ENCODE measurements around the gene CTDP1. TPM values are rescaled to one million over a fixed set of nuclear protein-coding genes. Genes with fewer than 3 reads are reported as not detected.

CTDP1 gene
- total RNA-seq, 1 donor from 2014 or later: 23.9 TPM

GRCh38 chr18:79740521-79741361 is 61.1 kb downstream of the CTDP1 start:
- Mint-ChIP-seq H3K27ac (no peak overlapping the region), H3K36me3 (ENCODE audit: insufficient read depth) (peaks cover 29% of the 10 kb centered on the region), H3K4me3 (ENCODE audit: low read depth) (no peak overlapping the region), H3K4me1 (ENCODE audit: low read depth) (no peaks in the 10 kb centered on the region), H3K27me3 (no peaks in the 10 kb centered on the region), H3K9me3 (ENCODE audit: low read depth) (no peaks in the 10 kb centered on the region)
- no peak for DNase-seq (ENCODE audit: low spot score, unreplicated experiment)
- TF ChIP-seq CTCF (IDR thresholded peaks at IDR 0.05; ENCODE audit: unreplicated experiment): no peak

DNA sequence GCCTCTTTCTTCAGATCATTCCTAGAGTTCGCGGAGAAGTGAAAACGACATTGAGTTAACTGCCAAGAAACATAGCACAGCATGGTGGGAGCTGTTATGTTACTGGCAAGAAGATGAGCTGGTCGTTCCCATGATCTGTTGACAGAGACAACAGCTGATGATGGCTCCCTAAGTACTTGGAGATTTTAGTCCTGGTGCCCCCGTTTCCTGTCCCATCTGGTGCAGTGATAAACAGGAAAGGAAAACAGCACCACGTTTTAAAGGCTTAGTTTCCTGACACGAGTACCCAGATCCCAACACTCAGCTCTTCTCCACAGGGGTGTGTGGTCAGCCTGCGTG is 61.7 kb downstream of the CTDP1 start:
- no peak for DNase-seq (ENCODE audit: low spot score, unreplicated experiment)
- Mint-ChIP-seq H3K4me1 (ENCODE audit: low read depth) (no peaks in the 10 kb centered on the region), H3K4me3 (ENCODE audit: low read depth) (no peak overlapping the region), H3K27me3 (no peaks in the 10 kb centered on the region), H3K9me3 (ENCODE audit: low read depth) (no peaks in the 10 kb centered on the region), H3K27ac (no peak overlapping the region), H3K36me3 (ENCODE audit: insufficient read depth) (peaks cover 31% of the 10 kb centered on the region)
- no peak for TF ChIP-seq CTCF (IDR thresholded peaks at IDR 0.05; ENCODE audit: unreplicated experiment)

- no peaks in the 10 kb centered on the region for H3K9me3 Mint-ChIP-seq (ENCODE audit: low read depth)
- no peaks in the 10 kb centered on the region for H3K4me1 Mint-ChIP-seq (ENCODE audit: low read depth)
- peaks cover 32% of the 10 kb centered on the region for H3K36me3 Mint-ChIP-seq (ENCODE audit: insufficient read depth)
- H3K4me3 Mint-ChIP-seq (ENCODE audit: low read depth): no peak overlapping the region
- DNase-seq (ENCODE audit: low spot score, unreplicated experiment): no peak
- H3K27ac Mint-ChIP-seq: no peak overlapping the region
- H3K27me3 Mint-ChIP-seq: no peaks in the 10 kb centered on the region
- no peak for TF ChIP-seq CTCF (IDR thresholded peaks at IDR 0.05; ENCODE audit: unreplicated experiment)
Measured at GRCh38 chr18:79742076-79742475, 62.5 kb downstream of the CTDP1 start.

GRCh38 chr18:79744625-79745024 is 65.0 kb downstream of the CTDP1 start:
- H3K4me3 Mint-ChIP-seq (ENCODE audit: low read depth): no peak overlapping the region
- H3K36me3 Mint-ChIP-seq (ENCODE audit: insufficient read depth): peaks cover 27% of the 10 kb centered on the region
- no peak for TF ChIP-seq CTCF (IDR thresholded peaks at IDR 0.05; ENCODE audit: unreplicated experiment)
- H3K4me1 Mint-ChIP-seq (ENCODE audit: low read depth): peaks cover under 1% of the 10 kb centered on the region
- no peak overlapping the region for H3K27ac Mint-ChIP-seq
- no peak for DNase-seq (ENCODE audit: low spot score, unreplicated experiment)
- H3K9me3 Mint-ChIP-seq (ENCODE audit: low read depth): no peaks in the 10 kb centered on the region
- no peaks in the 10 kb centered on the region for H3K27me3 Mint-ChIP-seq

- Mint-ChIP-seq H3K4me3 (ENCODE audit: low read depth) (no peak overlapping the region), H3K27me3 (no peaks in the 10 kb centered on the region), H3K27ac (no peak overlapping the region), H3K9me3 (ENCODE audit: low read depth) (no peaks in the 10 kb centered on the region), H3K4me1 (ENCODE audit: low read depth) (peaks cover 1% of the 10 kb centered on the region), H3K36me3 (ENCODE audit: insufficient read depth) (peaks cover 20% of the 10 kb centered on the region)
- no peak for DNase-seq (ENCODE audit: low spot score, unreplicated experiment)
- no peak for TF ChIP-seq CTCF (IDR thresholded peaks at IDR 0.05; ENCODE audit: unreplicated experiment)
Measured at GRCh38 chr18:79746730-79747129, 67.1 kb downstream of the CTDP1 start.

Measured in progenitor cell of endocrine pancreas (in vitro differentiated cells).